OCI-LY3 (cell line): ENCODE results near the gene DMRT1.
A peak's percentile ranks its signal among the peaks of the same experiment; 100 is the strongest.
"Not testable (repeated sequence)": the region's sequence is repeated elsewhere in the genome, so short reads cannot be mapped to it uniquely, and the experiment has no call there.

Source experiments
- H2AFZ ChIP-seq: fragments of 200-600, 300-600 bp; shearing (Covaris generic); 2 replicates; pipeline ENCODE4 v1.6.0; 2014; ENCODE audit warnings: antibody characterized with exemption, low read depth, low read length
- H3K27ac ChIP-seq: fragments of 200-600, 300-600 bp; sonication (generic); 2 replicates; pipeline ENCODE4 v1.5.1; 2014; ENCODE audit warnings: mild to moderate bottlenecking, low read length, moderate library complexity, mixed read lengths
- H3K27me3 ChIP-seq: fragments of 200-600, 300-600 bp; sonication (generic); 2 replicates; pipeline ENCODE4 v1.6.1; 2014; ENCODE audit warnings: low read depth, low read length, mixed read lengths
- H3K36me3 ChIP-seq: fragments of 200-600, 300-600 bp; sonication (generic); replicated peaks from 2 replicates; pipeline ENCODE3; 2014; ENCODE audit warnings: low read depth, low read length, mixed read lengths
- H3K4me1 ChIP-seq: fragments of 300-600, 200-600 bp; sonication (generic); 2 replicates; pipeline ENCODE4 v1.6.1; 2014; ENCODE audit warnings: low read length, mixed read lengths
- H3K4me2 ChIP-seq: fragments of 200-600, 300-600 bp; sonication (generic); 2 replicates; pipeline ENCODE4 v1.6.1; 2014; ENCODE audit warnings: low read length, mixed read lengths
- H3K4me3 ChIP-seq: fragments of 300-600, 200-600 bp; sonication (generic); 2 replicates; pipeline ENCODE4 v1.5.1; 2014; ENCODE audit warnings: antibody characterized with exemption, mild to moderate bottlenecking, low read length, moderate library complexity
- H3K79me2 ChIP-seq: fragments of 300-600, 200-600 bp; shearing (Covaris generic); 2 replicates; pipeline ENCODE4 v1.6.1; 2014; ENCODE audit warnings: mild to moderate bottlenecking, low read length, mixed read lengths
- H3K9ac ChIP-seq: fragments of 300-600, 200-600 bp; shearing (Covaris generic); 2 replicates; pipeline ENCODE4 v1.6.0; 2014; ENCODE audit warnings: mild to moderate bottlenecking, low read length, moderate library complexity
- H3K9me3 ChIP-seq: fragments of 200-600, 300-600 bp; shearing (Covaris generic); 2 replicates; pipeline ENCODE4 v1.6.1; 2014; ENCODE audit warnings: low read length, mixed read lengths; ENCODE audit not compliant: insufficient read depth
- H4K20me1 ChIP-seq: fragments of 200-600, 300-600 bp; sonication (generic); 2 replicates; pipeline ENCODE4 v1.6.1; 2016; ENCODE audit warnings: low read length, mixed read lengths; ENCODE audit not compliant: insufficient read depth
- CTCF ChIP-seq: fragments of 200-600, 300-600 bp; sonication (generic); IDR thresholded peaks from 2 replicates; pipeline ENCODE4 v1.5.1; 2014; ENCODE audit warnings: antibody characterized with exemption, low read length, low read depth
- EZH2phosphoT487 ChIP-seq: fragments of 200-600 bp; shearing (Covaris generic); IDR thresholded peaks from 2 replicates; pipeline ENCODE4 v1.6.1; 2018; ENCODE audit warnings: antibody characterized with exemption, mixed run types, low read depth

The DMRT1 gene

GRCh38 chr9:994005-994404, 152.5 kb downstream of the DMRT1 start:
- Histone ChIP-seq H3K27ac (no peak overlapping the region), H3K4me2 (peak overlapping the region; percentile 39), H3K79me2 (no peaks in the 10 kb centered on the region), H3K9ac (no peak overlapping the region), H3K4me1 (peaks cover 15% of the 10 kb centered on the region), H3K4me3 (no peak overlapping the region), H3K36me3 (no peaks in the 10 kb centered on the region), H3K9me3 (no peaks in the 10 kb centered on the region), H3K27me3 (0 out of 2 replicates have a peak, but pooled peaks cover 2% of the 10 kb centered on the region), H4K20me1 (no peaks in the 10 kb centered on the region), H2AFZ (no peak overlapping the region)
- TF ChIP-seq CTCF (no peak), EZH2phosphoT487 (no peak)

- Histone ChIP-seq H3K27ac (no peak overlapping the region), H2AFZ (no peak overlapping the region), H3K36me3 (no peaks in the 10 kb centered on the region), H3K9me3 (no peaks in the 10 kb centered on the region), H3K79me2 (no peaks in the 10 kb centered on the region), H4K20me1 (no peaks in the 10 kb centered on the region), H3K27me3 (0 out of 2 replicates have a peak, but pooled peaks cover 2% of the 10 kb centered on the region), H3K4me1 (peaks cover 27% of the 10 kb centered on the region), H3K9ac (no peak overlapping the region), H3K4me2 (no peak overlapping the region), H3K4me3 (no peak overlapping the region)
- TF ChIP-seq CTCF: no peak
- TF ChIP-seq EZH2phosphoT487: no peak
Observed at GRCh38 chr9:995192-995591, 153.7 kb downstream of the DMRT1 start.

- peaks cover 28% of the 10 kb centered on the region for H3K4me1 ChIP-seq
- H3K9ac ChIP-seq: no peak overlapping the region
- TF ChIP-seq EZH2phosphoT487: no peak
- TF ChIP-seq CTCF: no peak
- H3K27me3 ChIP-seq: 0 out of 2 replicates have a peak, but pooled peaks cover 2% of the 10 kb centered on the region
- H2AFZ ChIP-seq: no peak overlapping the region
- no peaks in the 10 kb centered on the region for H3K9me3 ChIP-seq
- no peak overlapping the region for H3K27ac ChIP-seq
- H4K20me1 ChIP-seq: no peaks in the 10 kb centered on the region
- H3K4me2 ChIP-seq: no peak overlapping the region
- no peaks in the 10 kb centered on the region for H3K36me3 ChIP-seq
- H3K4me3 ChIP-seq: no peak overlapping the region
- no peaks in the 10 kb centered on the region for H3K79me2 ChIP-seq
Observed at GRCh38 chr9:995781-996180, 154.3 kb downstream of the DMRT1 start.

- H3K4me2 ChIP-seq: peak overlapping the region; percentile 93
Observed at GRCh38 chr9:998299-999110, 157.0 kb downstream of the DMRT1 start.

More at GRCh38 chr9:998299-999110, 157.0 kb downstream of the DMRT1 start:
- peak; percentile 68 for TF ChIP-seq CTCF
- H2AFZ ChIP-seq: peak overlapping the region; percentile 100
- H3K4me3 ChIP-seq: peak overlapping the region; percentile 95
- H3K9ac ChIP-seq: peak overlapping the region; percentile 93
- H3K27me3 ChIP-seq, H4K20me1 ChIP-seq, H3K36me3 ChIP-seq, H3K79me2 ChIP-seq, H3K9me3 ChIP-seq: not testable (repeated sequence)
- H3K4me1 ChIP-seq: peaks cover 30% of the 10 kb centered on the region
- peak overlapping the region; percentile 86 for H3K27ac ChIP-seq
